Measurements from ENCODE around the gene TP53RK.

GRCh38 chr20:46735436-46735835, 46.2 kb upstream of the TP53RK start:
- TF ChIP-seq CTCF (IDR thresholded peaks at IDR 0.05; ENCODE audit: low read depth, low read length, poor library complexity, severe bottlenecking) (no peak), EZH2phosphoT487 (IDR thresholded peaks at IDR 0.05; ENCODE audit: borderline replicate concordance, low read length) (no peak)

All from DOHH2 (cell line).